Anterior cingulate cortex (tissue), 58 donors: ENCODE data around the gene MAST4.
"Not testable (repeated sequence)": the region's sequence is repeated elsewhere in the genome, so short reads cannot be mapped to it uniquely, and the experiment has no call there.

Source experiments
- DNase-seq, 58 donors: peaks; one replicate each; lab custom pipeline; 2025; lab: John Stamatoyannopoulos, UW

Gene MAST4

GRCh38 chr5:66796305-66797292 lies 200.4 kb downstream of the MAST4 start:
- no peak for DNase-seq

GRCh38 chr5:66802941-66803340 lies 206.7 kb downstream of the MAST4 start:
- DNase-seq, result no peak

GRCh38 chr5:66805514-66806430 lies 209.6 kb downstream of the MAST4 start:
- DNase-seq, result no peak

DNA sequence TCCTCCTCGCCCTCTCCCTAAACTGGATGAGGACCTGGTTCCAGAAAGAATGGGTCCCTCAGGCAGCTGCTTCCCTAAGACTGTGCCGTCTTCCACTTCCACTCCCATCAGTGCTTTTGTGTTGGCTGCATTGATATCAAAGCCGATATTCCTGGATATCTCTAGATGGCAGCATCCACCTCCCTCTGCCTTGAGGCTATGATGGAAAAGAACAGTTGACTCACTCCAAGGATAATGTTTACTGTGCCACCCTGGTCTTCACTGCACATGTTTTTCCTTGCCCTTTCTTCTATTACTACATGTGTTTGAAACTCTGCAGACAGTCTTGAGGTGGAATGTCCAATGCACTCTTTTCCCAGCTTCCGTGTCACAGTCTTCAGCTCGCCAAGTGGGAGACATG lies 211.6 kb downstream of the MAST4 start:
- peak in 38 of 58 donors; percentile 3 to 78 (median 22) for DNase-seq

DNA sequence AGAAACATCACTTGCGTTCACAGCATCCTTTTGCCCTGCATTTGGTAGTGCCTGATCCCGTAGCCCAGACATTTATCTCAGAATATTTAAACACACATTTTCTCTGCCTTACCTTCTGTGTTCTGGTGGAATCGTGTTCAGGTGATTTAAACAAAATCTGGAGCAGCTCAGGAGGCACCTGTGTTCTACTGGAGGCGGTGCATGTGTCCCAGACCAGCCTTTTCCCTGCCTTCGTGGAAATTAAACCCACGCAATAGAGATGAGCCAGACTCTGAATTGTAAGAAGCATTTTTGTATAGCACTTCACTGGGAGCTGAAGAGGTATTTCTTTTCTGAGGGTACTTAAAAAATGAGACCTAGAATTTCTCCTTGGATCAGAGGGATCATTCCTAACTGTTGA lies 212.5 kb downstream of the MAST4 start:
- no peak for DNase-seq

DNA sequence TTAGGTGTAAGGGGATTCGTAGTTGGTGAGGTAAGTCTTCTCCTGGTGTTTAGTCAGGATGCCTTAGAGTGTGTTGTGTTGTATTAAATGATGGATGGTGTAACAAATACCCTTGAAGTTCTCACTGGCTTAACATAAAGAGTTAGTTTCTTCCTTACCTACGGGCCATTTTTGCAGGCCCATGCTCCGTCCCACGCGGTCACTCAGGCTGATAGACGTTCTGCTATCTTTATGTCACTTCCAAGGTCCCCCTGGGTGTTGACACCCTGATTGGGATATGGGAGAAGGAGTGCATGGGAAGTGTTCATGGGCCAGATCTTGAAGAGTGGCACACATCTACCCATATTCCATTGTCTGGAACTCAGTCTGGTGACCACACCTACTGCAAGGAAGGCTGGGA lies 214.0 kb downstream of the MAST4 start:
- no peak for DNase-seq

DNA sequence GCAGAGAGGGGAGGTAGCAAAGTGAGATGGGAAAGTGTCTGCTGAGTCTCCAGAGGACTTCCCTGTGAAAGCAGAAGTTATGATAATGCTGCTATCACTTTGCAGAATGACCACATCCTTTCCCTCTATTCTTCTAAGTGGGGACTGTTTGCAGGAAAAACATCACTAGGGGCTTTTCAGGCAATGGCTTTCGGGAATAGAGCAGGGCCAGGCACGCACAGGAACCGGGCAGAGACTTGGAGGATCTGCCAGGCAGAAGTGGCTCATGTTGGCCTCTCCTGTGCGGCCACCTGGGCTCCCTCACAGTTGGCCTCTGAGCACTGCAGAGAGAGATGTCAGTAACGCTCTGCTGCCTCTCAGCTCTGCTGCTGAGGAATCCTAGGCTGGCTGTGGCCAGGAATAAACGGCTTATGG lies 214.7 kb downstream of the MAST4 start:
- no peak for DNase-seq

DNA sequence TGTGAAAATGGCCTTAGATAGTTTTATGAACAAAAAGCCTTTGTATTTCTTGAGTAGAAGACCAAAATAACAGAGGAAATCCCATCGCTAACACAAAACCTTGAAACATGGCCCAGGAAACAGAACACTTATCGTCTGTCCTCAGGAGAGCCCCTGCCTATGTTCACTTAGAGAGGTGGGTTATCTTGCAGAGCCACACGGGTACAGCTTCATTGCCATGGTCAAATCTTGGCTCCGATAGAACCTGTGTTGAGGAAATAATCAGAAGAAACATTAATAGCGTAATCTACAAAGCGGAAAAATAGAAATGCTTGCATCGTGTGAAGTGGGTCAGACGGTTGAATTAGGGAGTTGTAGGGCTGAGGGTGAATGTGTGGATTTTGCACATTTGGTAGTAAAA lies 216.1 kb downstream of the MAST4 start:
- no peak for DNase-seq

- no peak for DNase-seq
Measured at GRCh38 chr5:66813306-66813705, 217.1 kb downstream of the MAST4 start.

DNA sequence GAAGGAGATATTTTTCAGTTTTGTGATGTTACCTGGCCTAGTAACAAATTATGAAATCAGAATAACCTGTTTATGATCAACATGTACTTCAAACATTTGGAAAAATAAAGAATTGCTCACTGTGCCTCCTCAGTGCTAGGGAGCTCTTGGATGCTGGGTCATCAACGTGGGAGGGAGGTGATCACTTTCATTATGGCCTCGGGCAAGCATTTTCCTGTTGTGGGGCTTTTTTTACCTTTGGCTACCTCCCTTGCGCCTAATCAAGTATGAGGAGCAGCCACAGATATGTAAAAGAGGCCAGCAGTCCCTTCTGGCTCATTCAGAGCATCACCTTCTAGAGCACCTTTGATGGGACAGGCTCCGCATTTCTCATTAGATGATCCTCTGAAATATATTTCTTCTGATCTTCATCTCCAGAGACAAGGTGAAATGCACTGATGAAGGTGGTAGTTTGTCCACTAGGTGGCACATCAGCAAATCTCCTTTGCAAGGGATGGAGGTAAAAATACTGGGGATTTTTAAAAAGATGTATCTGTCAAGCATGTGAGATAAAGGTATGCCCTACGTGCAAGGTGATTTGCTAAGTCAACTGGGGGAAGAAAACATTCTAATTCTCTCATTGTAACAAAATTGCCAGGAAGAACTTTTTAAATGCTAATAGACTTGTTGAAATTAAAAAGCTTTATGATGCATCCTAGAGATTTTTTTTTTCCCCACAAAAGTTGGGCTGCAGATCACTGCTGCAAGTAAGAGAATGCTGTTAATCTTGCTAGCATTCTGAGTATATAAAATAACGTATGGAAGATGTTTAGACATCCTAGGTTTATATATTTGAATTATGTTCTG lies 218.2 kb downstream of the MAST4 start:
- DNase-seq, result peak in 13 of 58 donors; percentile 2 to 51 (median 13)

GRCh38 chr5:66818304-66818934 lies 222.2 kb downstream of the MAST4 start:
- DNase-seq, result no peak

DNA sequence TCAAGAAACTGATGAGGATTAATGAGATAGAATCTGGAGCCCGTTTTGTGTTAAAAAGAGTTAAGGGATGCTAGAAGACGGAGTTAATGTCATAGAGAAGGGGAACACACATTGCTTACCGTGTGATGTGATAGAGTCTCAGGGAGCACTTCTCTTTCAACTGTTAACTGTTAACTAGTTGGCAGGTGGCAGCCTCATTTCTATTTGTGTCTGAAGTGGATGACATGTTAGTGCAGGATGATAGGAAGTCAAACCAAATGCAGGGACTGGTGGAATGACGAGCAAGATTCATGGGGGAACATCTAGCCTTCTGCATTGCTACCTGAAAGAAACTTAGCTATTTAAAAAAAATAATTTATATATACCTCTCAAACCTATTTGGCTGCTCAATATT lies 222.7 kb downstream of the MAST4 start:
- DNase-seq, result no peak

- DNase-seq, result no peak
Measured at GRCh38 chr5:66820630-66821207, 224.5 kb downstream of the MAST4 start.

DNA sequence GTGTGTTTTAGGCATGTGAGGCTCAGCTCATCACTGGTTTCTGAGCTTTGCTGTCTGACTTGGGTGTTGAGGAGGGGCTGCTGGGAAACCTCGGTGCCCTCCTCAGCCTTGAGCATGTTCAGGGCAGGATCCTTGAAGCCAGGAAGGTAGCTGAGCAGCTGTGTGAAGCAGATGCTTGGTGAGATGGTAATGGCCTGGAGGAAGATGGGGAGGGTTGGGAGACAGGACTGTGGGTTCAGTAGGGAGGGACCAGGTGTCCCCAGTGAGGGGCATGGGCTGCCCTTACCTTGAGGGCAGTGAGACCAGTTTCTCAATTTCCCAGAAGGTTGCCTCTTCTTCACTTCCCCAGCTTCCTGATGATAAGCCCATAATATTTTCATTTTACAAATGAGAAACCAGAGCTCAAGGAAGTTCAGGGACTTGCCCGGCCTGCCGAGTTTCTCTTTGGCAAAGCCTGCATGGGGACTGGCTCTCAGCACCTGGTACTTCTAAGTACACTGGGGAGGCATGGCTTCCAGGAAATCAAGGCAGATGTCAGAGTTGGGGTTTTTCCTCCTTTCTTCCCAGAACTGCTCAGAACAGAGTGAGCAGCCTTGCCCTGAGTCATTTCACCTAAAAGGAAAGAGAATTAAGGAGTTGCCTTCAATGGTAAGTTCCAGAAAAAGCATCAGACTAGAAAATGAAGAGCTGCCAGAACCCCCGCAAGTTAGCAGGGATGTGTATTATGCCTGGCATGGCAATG lies 225.7 kb downstream of the MAST4 start:
- DNase-seq, result no peak

DNA sequence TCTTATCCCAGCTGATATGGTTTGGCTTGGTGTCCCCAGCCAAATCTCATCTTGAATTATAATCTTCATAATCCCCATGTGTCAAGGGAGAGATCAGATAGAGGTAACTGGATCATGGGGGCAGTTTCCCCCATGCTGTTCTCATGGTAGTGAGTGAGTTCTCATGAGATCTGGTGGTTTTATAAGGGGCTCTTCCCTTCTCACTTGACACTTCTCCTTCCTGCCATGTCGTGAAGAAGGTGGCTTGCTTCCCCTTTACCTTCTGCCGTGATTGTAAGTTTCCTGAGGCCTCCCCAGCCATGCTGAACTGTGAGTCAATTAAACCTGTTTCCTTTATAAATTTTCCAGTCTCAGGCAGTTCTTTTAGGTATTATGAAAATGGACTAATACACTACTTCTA lies 226.7 kb downstream of the MAST4 start:
- not testable (repeated sequence) for DNase-seq

DNA sequence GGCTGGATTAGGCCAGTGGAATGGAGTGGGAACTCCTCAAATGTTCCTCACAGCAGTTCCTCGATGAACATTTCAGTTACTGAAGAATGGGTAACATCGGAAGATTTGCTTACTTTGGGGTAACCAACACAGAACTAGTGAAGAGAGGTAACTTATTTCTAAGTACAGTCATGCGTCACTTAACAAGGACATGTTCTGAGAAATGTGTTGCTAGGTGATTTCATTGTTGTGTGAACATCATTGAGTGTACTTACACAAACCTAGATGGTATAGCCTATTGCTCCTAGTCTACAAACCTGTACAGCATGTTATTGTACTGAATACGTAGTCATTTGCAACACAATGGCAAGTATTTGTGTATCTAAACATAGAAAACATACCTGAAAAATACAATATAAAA lies 228.3 kb downstream of the MAST4 start:
- DNase-seq, result no peak

- DNase-seq, result no peak
Measured at GRCh38 chr5:66826263-66826662, 230.1 kb downstream of the MAST4 start.

DNA sequence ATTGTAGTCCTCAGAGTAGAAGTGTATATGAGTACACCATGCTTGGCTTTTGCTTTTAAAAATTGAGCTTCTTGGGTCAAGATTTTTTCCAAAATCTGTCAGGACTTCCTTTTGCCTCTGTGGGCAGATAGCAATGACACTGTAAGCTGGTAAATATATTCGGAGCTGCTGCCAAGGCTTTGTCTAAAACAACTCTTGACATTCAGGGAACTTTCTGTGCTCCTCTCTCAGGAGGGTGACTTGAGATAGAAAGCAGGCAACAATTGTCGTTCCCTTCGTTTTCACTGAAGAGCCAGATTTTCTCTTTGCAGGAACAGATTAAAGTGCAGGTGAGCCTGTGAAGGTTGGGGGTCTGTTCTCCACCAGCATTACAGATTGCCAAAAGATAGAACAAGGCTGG lies 230.5 kb downstream of the MAST4 start:
- no peak for DNase-seq
